ENCODE results near the gene SMCHD1.

SMCHD1 gene

GRCh38 chr18:2655178-2655953, at the start of gene SMCHD1:
SMCHD1 (plus strand) TSS chr18:2655726; CDS start chr18:2656076, 350 bp downstream.
- DNase-seq, result peak; percentile 89 to 96 (median 93)

GRCh38 chr18:2606335-2606734, 49.2 kb upstream of the SMCHD1 start:
- peak in 1 of 3 donors; percentile 22 for DNase-seq

GRCh38 chr18:2609604-2610003, 45.9 kb upstream of the SMCHD1 start:
- DNase-seq, result no peak

GRCh38 chr18:2610549-2610948, 45.0 kb upstream of the SMCHD1 start:
- no peak for DNase-seq

GRCh38 chr18:2612996-2613395, 42.5 kb upstream of the SMCHD1 start:
- no peak for DNase-seq

- DNase-seq, result no peak
Observed at GRCh38 chr18:2617401-2617998, 38.0 kb upstream of the SMCHD1 start.

- DNase-seq, result no peak
Observed at GRCh38 chr18:2618009-2618408, 37.5 kb upstream of the SMCHD1 start.

- DNase-seq, result no peak
Observed at GRCh38 chr18:2625217-2625616, 30.3 kb upstream of the SMCHD1 start.

GRCh38 chr18:2627821-2628276, 27.7 kb upstream of the SMCHD1 start:
- peak; percentile 69 to 90 (median 83) for DNase-seq

GRCh38 chr18:2629003-2629402, 26.5 kb upstream of the SMCHD1 start:
- DNase-seq, result no peak

GRCh38 chr18:2635586-2635985, 19.9 kb upstream of the SMCHD1 start:
- DNase-seq, result no peak

- DNase-seq, result no peak
Observed at GRCh38 chr18:2636126-2636631, 19.3 kb upstream of the SMCHD1 start.

GRCh38 chr18:2641638-2642037, 13.9 kb upstream of the SMCHD1 start:
- peak; percentile 78 to 98 (median 90) for DNase-seq

- no peak for DNase-seq
Observed at GRCh38 chr18:2642771-2643170, 12.8 kb upstream of the SMCHD1 start.

- DNase-seq, result no peak
Observed at GRCh38 chr18:2644535-2644934, 11.0 kb upstream of the SMCHD1 start.

GRCh38 chr18:2651981-2652380, 3.5 kb upstream of the SMCHD1 start:
- DNase-seq, result no peak

GRCh38 chr18:2653467-2653866, 2.1 kb upstream of the SMCHD1 start:
- peak; percentile 65 to 80 (median 75) for DNase-seq

- no peak for DNase-seq
Observed at GRCh38 chr18:2654169-2654927, 1.2 kb upstream of the SMCHD1 start.

GRCh38 chr18:2654928-2655177, 673 bp upstream of the SMCHD1 start:
- no peak for DNase-seq

- no peak for DNase-seq
Observed at GRCh38 chr18:2655954-2656236, 369 bp downstream of the SMCHD1 start.

GRCh38 chr18:2656237-2656980, 883 bp downstream of the SMCHD1 start:
- peak; percentile 59 to 70 (median 65) for DNase-seq

GRCh38 chr18:2656981-2657512, 1.5 kb downstream of the SMCHD1 start:
- no peak for DNase-seq
